Brain pericyte (primary cell): ENCODE data around the gene MGAT5.

Experiments used
- DNase-seq: peaks from one replicate; pipeline ENCODE4 v3.0.0-alpha.2; 2012; ENCODE audit warnings: low read depth, low spot score

MGAT5 gene

GRCh38 chr2:134368009-134368817 lies 114.3 kb downstream of the MGAT5 start:
- DNase-seq, result no peak

GRCh38 chr2:134369220-134369902 lies 115.5 kb downstream of the MGAT5 start:
- DNase-seq, result no peak

GRCh38 chr2:134370655-134371445 lies 117.0 kb downstream of the MGAT5 start:
- no peak for DNase-seq

- no peak for DNase-seq
Observed at GRCh38 chr2:134372141-134372540, 118.3 kb downstream of the MGAT5 start.

GRCh38 chr2:134372611-134373131 lies 118.8 kb downstream of the MGAT5 start:
- DNase-seq, result no peak

- no peak for DNase-seq
Observed at GRCh38 chr2:134375935-134376334, 122.1 kb downstream of the MGAT5 start.

- no peak for DNase-seq
Observed at GRCh38 chr2:134377730-134378129, 123.9 kb downstream of the MGAT5 start.

GRCh38 chr2:134379293-134379692 lies 125.4 kb downstream of the MGAT5 start:
- no peak for DNase-seq

GRCh38 chr2:134379722-134380121 lies 125.8 kb downstream of the MGAT5 start:
- DNase-seq, result no peak

GRCh38 chr2:134381141-134381540 lies 127.3 kb downstream of the MGAT5 start:
- no peak for DNase-seq

GRCh38 chr2:134384131-134384530 lies 130.3 kb downstream of the MGAT5 start:
- no peak for DNase-seq

GRCh38 chr2:134385195-134385594 lies 131.3 kb downstream of the MGAT5 start:
- no peak for DNase-seq

- DNase-seq, result no peak
Observed at GRCh38 chr2:134386310-134386709, 132.4 kb downstream of the MGAT5 start.

- DNase-seq, result no peak
Observed at GRCh38 chr2:134389381-134389780, 135.5 kb downstream of the MGAT5 start.

GRCh38 chr2:134391751-134392160 lies 137.9 kb downstream of the MGAT5 start:
- DNase-seq, result no peak

GRCh38 chr2:134392442-134393074 lies 138.7 kb downstream of the MGAT5 start:
- DNase-seq, result no peak

GRCh38 chr2:134393075-134393461 lies 139.2 kb downstream of the MGAT5 start:
- no peak for DNase-seq

- DNase-seq, result no peak
Observed at GRCh38 chr2:134395779-134396178, 141.9 kb downstream of the MGAT5 start.

- DNase-seq, result no peak
Observed at GRCh38 chr2:134396493-134396892, 142.6 kb downstream of the MGAT5 start.

GRCh38 chr2:134397146-134397896 lies 143.4 kb downstream of the MGAT5 start:
- no peak for DNase-seq

GRCh38 chr2:134398300-134398699 lies 144.4 kb downstream of the MGAT5 start:
- DNase-seq, result no peak
